ENCODE measurements around the gene PATJ. TPM values are rescaled to one million over a fixed set of nuclear protein-coding genes. Genes with fewer than 3 reads are reported as not detected.
"Not testable (repeated sequence)": the region's sequence is repeated elsewhere in the genome, so short reads cannot be mapped to it uniquely, and the experiment has no call there.

PATJ gene
- total and polyA plus RNA-seq, 7 donors, result 2.0 to 49.9 (median 17.1) TPM

- DNase-seq (no peak), ATAC-seq (no peak)
- no peaks in the 10 kb centered on the region for H3K4me1 ChIP-seq
- H3K27ac ChIP-seq, result no peak overlapping the region
- 81 to 95% (median 89%) methylated on average over 2 of the region's 2 CpGs for WGBS, 3 donors
- intact Hi-C loops (cut with DNase I), result no loop called here
- H3K9me3 ChIP-seq, result no peaks in the 10 kb centered on the region
- no peak overlapping the region for H3K4me3 ChIP-seq
- H3K36me3 ChIP-seq (ENCODE audit: insufficient read depth in 1 of 2, low read depth in 1 of 2), result peaks cover 0 to 47% of the 10 kb centered on the region in 2 donors
- no peak for TF ChIP-seq CTCF (IDR thresholded peaks at IDR 0.05)
- H3K27me3 ChIP-seq (ENCODE audit: insufficient read depth in 3 of 3, low read length in 2 of 3), result no peaks in the 10 kb centered on the region
Observed at GRCh38 chr1:61709908-61710289, 32.4 kb upstream of the PATJ start.

- peaks cover 0 to 33% of the 10 kb centered on the region in 2 donors for H3K36me3 ChIP-seq (ENCODE audit: insufficient read depth in 1 of 2, low read depth in 1 of 2)
- H3K4me3 ChIP-seq; intact Hi-C loops (cut with DNase I); DNase-seq; H3K4me1 ChIP-seq; H3K9me3 ChIP-seq; H3K27ac ChIP-seq; ATAC-seq; H3K27me3 ChIP-seq (ENCODE audit: insufficient read depth in 3 of 3, low read length in 2 of 3): not testable (repeated sequence)
- 95 to 97% (median 96%) methylated on average over 4 of the region's 4 CpGs for WGBS, 3 donors
Observed at GRCh38 chr1:61711257-61711656, 31.0 kb upstream of the PATJ start.

- H3K4me1 ChIP-seq, result no peaks in the 10 kb centered on the region
- intact Hi-C loops (cut with DNase I), result no loop called here
- no peak overlapping the region for H3K4me3 ChIP-seq
- H3K9me3 ChIP-seq, result no peaks in the 10 kb centered on the region
- ATAC-seq (no peak), DNase-seq (no peak)
- TF ChIP-seq CTCF (IDR thresholded peaks at IDR 0.05), result no peak
- H3K27ac ChIP-seq, result no peak overlapping the region
- H3K36me3 ChIP-seq (ENCODE audit: insufficient read depth in 1 of 2, low read depth in 1 of 2), result peaks cover 0 to 30% of the 10 kb centered on the region in 2 donors
- H3K27me3 ChIP-seq (ENCODE audit: insufficient read depth in 3 of 3, low read length in 2 of 3), result no peaks in the 10 kb centered on the region
Observed at GRCh38 chr1:61711969-61712368, 30.3 kb upstream of the PATJ start.

GRCh38 chr1:61718996-61719663 lies 23.1 kb upstream of the PATJ start:
- peaks cover 0 to 38% of the 10 kb centered on the region in 2 donors for H3K36me3 ChIP-seq (ENCODE audit: insufficient read depth in 1 of 2, low read depth in 1 of 2)
- H3K27ac ChIP-seq; ATAC-seq; intact Hi-C loops (cut with DNase I); H3K4me3 ChIP-seq; H3K27me3 ChIP-seq (ENCODE audit: insufficient read depth in 3 of 3, low read length in 2 of 3); H3K9me3 ChIP-seq; DNase-seq: not testable (repeated sequence)
- 93 to 95% (median 94%) methylated on average over 8 of the region's 8 CpGs for WGBS, 3 donors
- peaks cover 12% of the 10 kb centered on the region for H3K4me1 ChIP-seq

DNA sequence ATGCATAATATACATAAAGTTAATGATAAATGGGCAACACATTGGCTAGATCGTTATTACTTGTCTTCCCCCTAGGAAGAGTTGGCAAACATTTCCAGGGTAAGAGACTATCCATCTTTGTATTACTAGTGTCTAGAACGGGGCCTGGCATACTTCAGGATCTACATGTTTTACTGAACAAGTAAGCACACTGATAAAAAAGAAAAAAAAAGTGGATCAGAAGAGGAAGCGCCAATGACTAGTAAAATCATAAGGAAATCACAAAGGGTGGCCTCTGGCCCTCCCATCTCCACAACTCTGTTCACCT lies 17.8 kb upstream of the PATJ start:
- H3K27me3 ChIP-seq (ENCODE audit: insufficient read depth in 3 of 3, low read length in 2 of 3), result no peaks in the 10 kb centered on the region
- ATAC-seq, result peak in 1 of 4 donors; percentile 7
- 1 to 3% (median 3%) methylated on average over 3 of the region's 3 CpGs for WGBS, 3 donors
- H3K36me3 ChIP-seq (ENCODE audit: insufficient read depth in 1 of 2, low read depth in 1 of 2), result peaks cover 0 to 20% of the 10 kb centered on the region in 2 donors
- intact Hi-C loops (cut with DNase I), result loop anchor here (2.0 to 10.0 kb wide), 2 partner anchors 18 to 670 kb away; partner anchors contain the start of gene PATJ (in 1 of the 2)
- H3K9me3 ChIP-seq, result no peaks in the 10 kb centered on the region
- peak overlapping the region; percentile 95 for H3K27ac ChIP-seq
- no peak for DNase-seq
- peaks cover 17% of the 10 kb centered on the region for H3K4me1 ChIP-seq
- H3K4me3 ChIP-seq, result peak overlapping the region; percentile 96
- no peak for TF ChIP-seq CTCF (IDR thresholded peaks at IDR 0.05)

Data from psoas muscle (tissue), 8 donors.